H9 (cell line): ENCODE measurements around the gene HTR3D. TPM values are rescaled to one million over a fixed set of nuclear protein-coding genes. Genes with fewer than 3 reads are reported as not detected.

Source experiments
- DNase-seq: peaks from one replicate; pipeline ENCODE4 v3.0.0-alpha.2; 2017
- H2AFZ ChIP-seq: one replicate; pipeline ENCODE4 v1.6.1; 2013; ENCODE audit warnings: mild to moderate bottlenecking, low read length, control low read depth, moderate library complexity
- H2AK5ac ChIP-seq: 2 replicates; pipeline ENCODE4 v1.6.1; 2013; ENCODE audit warnings: low read length, control low read depth, mixed read lengths; ENCODE audit not compliant: insufficient read length
- H2BK120ac ChIP-seq: one replicate; pipeline ENCODE4 v1.6.1; 2013; ENCODE audit warnings: low read depth, mild to moderate bottlenecking, low read length, control low read depth, inconsistent platforms; ENCODE audit not compliant: poor library complexity, severe bottlenecking
- H2BK12ac ChIP-seq: 2 replicates; pipeline ENCODE4 v1.6.1; 2013; ENCODE audit warnings: low read length, control low read depth, mixed read lengths, low read depth; ENCODE audit not compliant: insufficient read length
- H2BK15ac ChIP-seq: 2 replicates; pipeline ENCODE4 v1.6.1; 2013; ENCODE audit warnings: low read depth, low read length, control low read depth
- H2BK20ac ChIP-seq: one replicate; pipeline ENCODE4 v1.6.1; 2013; ENCODE audit warnings: low read depth, mild to moderate bottlenecking, low read length, control low read depth, inconsistent platforms; ENCODE audit not compliant: poor library complexity, severe bottlenecking
- H2BK5ac ChIP-seq: 2 replicates; pipeline ENCODE4 v1.6.1; 2013; ENCODE audit warnings: low read length, control low read depth, mixed read lengths; ENCODE audit not compliant: insufficient read length
- H3K14ac ChIP-seq: 2 replicates; pipeline ENCODE4 v1.6.1; 2013; ENCODE audit warnings: low read length, control low read depth; ENCODE audit not compliant: insufficient read depth
- H3K18ac ChIP-seq: 2 replicates; pipeline ENCODE4 v1.6.1; 2013; ENCODE audit warnings: low read depth, mild to moderate bottlenecking, mixed read lengths, low read length, control low read depth; ENCODE audit not compliant: insufficient read length
- H3K23ac ChIP-seq: 2 replicates; pipeline ENCODE4 v1.6.1; 2013; ENCODE audit warnings: low read length, control low read depth, mixed read lengths, low read depth; ENCODE audit not compliant: insufficient read length
- H3K23me2 ChIP-seq: 2 replicates; pipeline ENCODE4 v1.6.1; 2013; ENCODE audit warnings: low read depth, mild to moderate bottlenecking, mixed read lengths, low read length, control low read depth; ENCODE audit not compliant: insufficient read length, poor library complexity, severe bottlenecking
- H3K27ac ChIP-seq: 2 replicates; pipeline ENCODE4 v1.5.1; 2013; ENCODE audit warnings: low read length, control low read depth, mixed read lengths, low read depth; ENCODE audit not compliant: insufficient read length
- H3K27me3 ChIP-seq: 2 replicates; pipeline ENCODE4 v1.6.1; 2013; ENCODE audit warnings: low read length, control low read depth, inconsistent platforms; ENCODE audit not compliant: insufficient read depth
- H3K4ac ChIP-seq: 2 replicates; pipeline ENCODE4 v1.6.1; 2013; ENCODE audit warnings: low read depth, mild to moderate bottlenecking, control low read depth, inconsistent platforms, low read length, moderate library complexity
- H3K4me1 ChIP-seq: 2 replicates; pipeline ENCODE4 v1.6.1; 2013; ENCODE audit warnings: low read length, control low read depth, inconsistent platforms; ENCODE audit not compliant: insufficient read depth
- H3K4me2 ChIP-seq: 2 replicates; pipeline ENCODE4 v1.6.1; 2013; ENCODE audit warnings: low read length, control low read depth, mixed read lengths; ENCODE audit not compliant: insufficient read length, insufficient read depth
- H3K56ac ChIP-seq: 2 replicates; pipeline ENCODE4 v1.6.1; 2013; ENCODE audit warnings: low read depth, mild to moderate bottlenecking, mixed read lengths, low read length, control low read depth; ENCODE audit not compliant: insufficient read length
- H3K79me1 ChIP-seq: 2 replicates; pipeline ENCODE4 v1.6.1; 2013; ENCODE audit warnings: low read depth, mild to moderate bottlenecking, moderate library complexity, low read length, control low read depth, inconsistent platforms; ENCODE audit not compliant: insufficient read depth, poor library complexity, severe bottlenecking
- H3K79me2 ChIP-seq: 2 replicates; pipeline ENCODE4 v1.6.1; 2013; ENCODE audit warnings: low read length, control low read depth, inconsistent platforms; ENCODE audit not compliant: insufficient read depth
- H3K9ac ChIP-seq: 2 replicates; pipeline ENCODE4 v1.6.1; 2013; ENCODE audit warnings: low read length, control low read depth, mixed read lengths; ENCODE audit not compliant: insufficient read length; ENCODE audit errors: extremely low read depth
- H3K9me3 ChIP-seq: one replicate; pipeline ENCODE4 v1.6.1; 2013; ENCODE audit warnings: low read depth, low read length, inconsistent platforms; ENCODE audit not compliant: control insufficient read depth
- H3T11ph ChIP-seq: one replicate; pipeline ENCODE4 v1.6.1; 2013; ENCODE audit warnings: mild to moderate bottlenecking, low read length, control low read depth, inconsistent platforms
- H4K20me1 ChIP-seq: one replicate; pipeline ENCODE4 v1.6.1; 2013; ENCODE audit not compliant: control insufficient read depth, insufficient read length, insufficient read depth
- H4K5ac ChIP-seq: 2 replicates; pipeline ENCODE4 v1.6.1; 2013; ENCODE audit warnings: low read depth, mild to moderate bottlenecking, mixed read lengths, low read length, control low read depth; ENCODE audit not compliant: insufficient read length
- H4K8ac ChIP-seq: replicated peaks from 2 replicates; pipeline ENCODE4 v1.6.1; 2013; ENCODE audit warnings: low read length, control low read depth, mixed read lengths, low read depth; ENCODE audit not compliant: insufficient read length
- H4K91ac ChIP-seq: 2 replicates; pipeline ENCODE4 v1.6.1; 2013; ENCODE audit warnings: low read depth, mild to moderate bottlenecking, moderate library complexity, mixed read lengths, low read length, control low read depth; ENCODE audit not compliant: insufficient read length
- H3K27ac Mint-ChIP-seq, 3 experiments: 2 replicates in 2 of 3; 3 replicates in 1 of 3; pipeline ENCODE4 v1.8.0; 2020 to 2021; ENCODE audit warnings: mixed read lengths in 3 of 3, mild to moderate bottlenecking in 1 of 3, moderate library complexity in 1 of 3
- H3K27me3 Mint-ChIP-seq: 2 replicates; pipeline ENCODE4 v1.8.0; 2021; ENCODE audit warnings: low read depth, mild to moderate bottlenecking, moderate library complexity, mixed read lengths
- H3K36me3 Mint-ChIP-seq, 3 experiments: 2 replicates in 2 of 3; 3 replicates in 1 of 3; pipeline ENCODE4 v1.8.0; 2020 to 2021; ENCODE audit warnings: low read depth in 3 of 3, mixed read lengths in 3 of 3; ENCODE audit not compliant: insufficient read depth in 1 of 3
- H3K4me1 Mint-ChIP-seq, 2 experiments: 2 replicates each; pipeline ENCODE4 v1.8.0; 2020; ENCODE audit warnings: mixed read lengths in 2 of 2
- H3K4me3 Mint-ChIP-seq, 2 experiments: 2 replicates in 1 of 2; 3 replicates in 1 of 2; pipeline ENCODE4 v1.8.0; 2020 to 2021; ENCODE audit warnings: mild to moderate bottlenecking in 2 of 2, mixed read lengths in 2 of 2, moderate library complexity in 1 of 2
- H3K9me3 Mint-ChIP-seq, 2 experiments: 2 replicates in 1 of 2; 3 replicates in 1 of 2; pipeline ENCODE4 v1.8.0; 2020; ENCODE audit warnings: mild to moderate bottlenecking in 2 of 2, mixed read lengths in 2 of 2, moderate library complexity in 1 of 2
- CTCF ChIP-seq: fragments of 200-600 bp; sonication (generic); conservative IDR thresholded peaks from 3 replicates; pipeline ENCODE4 v1.8.0; 2021; ENCODE audit warnings: antibody characterized with exemption, mild to moderate bottlenecking
- whole genome bisulfite sequencing: extraction: QIAGEN DNeasy Blood & Tissue Kit; methylation state at CpG from one replicate; pipeline ENCODE4 v1.1.7; 2013; ENCODE audit warnings: missing lambda C conversion rate, low lambda C conversion rate, mixed read lengths; ENCODE audit not compliant: insufficient read length; ENCODE audit errors: extremely low coverage; 5-methylcytosine and 5-hydroxymethylcytosine counted together
- total RNA-seq: library from RNA; stranded (reverse); gene quantifications from 2 replicates; pipeline ENCODE4 v1.2.1, GENCODE V29; 2021

HTR3D gene
- total RNA-seq, 1 experiment from 2014 or later, result not detected

GRCh38 chr3:184077881-184078280, 46.3 kb downstream of the HTR3D start:
- H3T11ph ChIP-seq, result no peak overlapping the region
- no peak overlapping the region for H4K91ac ChIP-seq
- H3K27ac ChIP-seq, result no peak overlapping the region
- H3K4ac ChIP-seq, result no peak overlapping the region
- H2BK15ac ChIP-seq, result no peak overlapping the region
- TF ChIP-seq CTCF, result 0 out of 3 replicates have a peak, but pooled peaks have one; percentile 18
- no peak overlapping the region for H2BK12ac ChIP-seq
- H2BK120ac ChIP-seq, result no peak overlapping the region
- no peak overlapping the region for H4K8ac ChIP-seq
- no peaks in the 10 kb centered on the region for H3K79me1 ChIP-seq
- no peaks in the 10 kb centered on the region for H4K20me1 ChIP-seq
- H3K23ac ChIP-seq, result no peak overlapping the region
- no peaks in the 10 kb centered on the region for H3K9me3 Mint-ChIP-seq
- H3K9ac ChIP-seq, result no peak overlapping the region
- WGBS, result no CpG with 5 or more reads among the region's 5 CpGs
- no peaks in the 10 kb centered on the region for H3K27me3 Mint-ChIP-seq
- H3K4me1 ChIP-seq, result peaks cover 4% of the 10 kb centered on the region; the same call in 1 of the 2 replicates
- no peak overlapping the region for H3K14ac ChIP-seq
- H2BK20ac ChIP-seq, result no peak overlapping the region
- H2AFZ ChIP-seq, result no peak overlapping the region
- no peaks in the 10 kb centered on the region for H3K9me3 ChIP-seq
- no peak overlapping the region for H3K4me3 Mint-ChIP-seq
- no peaks in the 10 kb centered on the region for H3K36me3 Mint-ChIP-seq
- peak; percentile 40 for DNase-seq
- no peak overlapping the region for H3K56ac ChIP-seq
- H4K5ac ChIP-seq, result no peak overlapping the region
- peak overlapping the region in 2 of 3 experiments; percentile 41 to 73; a peak in 2 of 7 replicates for H3K27ac Mint-ChIP-seq
- H3K18ac ChIP-seq, result no peak overlapping the region
- no peak overlapping the region for H3K4me2 ChIP-seq
- peaks cover 11 to 13% of the 10 kb centered on the region in 2 experiments for H3K4me1 Mint-ChIP-seq
- no peaks in the 10 kb centered on the region for H3K23me2 ChIP-seq
- H2AK5ac ChIP-seq, result no peak overlapping the region
- H3K79me2 ChIP-seq, result no peaks in the 10 kb centered on the region
- no peaks in the 10 kb centered on the region for H3K27me3 ChIP-seq
- H2BK5ac ChIP-seq, result no peak overlapping the region
